Kidney (tissue), 14 donors: Measurements from ENCODE around the gene AP2A2. TPM values are rescaled to one million over a fixed set of nuclear protein-coding genes. Genes with fewer than 3 reads are reported as not detected.

ENCODE experiments used
- DNase-seq, 5 donors: peaks; one replicate each; pipeline ENCODE4 v3.0.0-alpha.2; 2013 to 2020
- FAIRE-seq: peaks from 2 replicates; lab custom pipeline; 2012; peaks lifted over from hg19 to GRCh38; lab: Jason Lieb, UNC
- H3K27ac ChIP-seq, 2 donors: one replicate each; pipeline ENCODE4 v1.7.0; 2013; ENCODE audit warnings: low read depth in 2 of 2, low read length in 2 of 2, inconsistent platforms in 1 of 2
- H3K27me3 ChIP-seq: one replicate; pipeline ENCODE4 v1.7.1; 2013; ENCODE audit warnings: low read length, inconsistent platforms; ENCODE audit not compliant: control insufficient read depth, insufficient read depth
- H3K36me3 ChIP-seq, 3 donors: one replicate each; pipeline versions ENCODE4 v1.7.0 to v1.7.1; 2013; ENCODE audit warnings: low read length in 3 of 3, control low read depth in 1 of 3, inconsistent platforms in 1 of 3; ENCODE audit not compliant: insufficient read depth in 3 of 3, control insufficient read depth in 2 of 3
- H3K4me1 ChIP-seq, 3 donors: one replicate each; pipeline versions ENCODE4 v1.7.0 to v1.7.1; 2013; ENCODE audit warnings: low read length in 3 of 3, inconsistent platforms in 1 of 3, low read depth in 1 of 3; ENCODE audit not compliant: control insufficient read depth in 2 of 3, insufficient read depth in 2 of 3
- H3K4me3 ChIP-seq, 3 donors: one replicate each; pipeline versions ENCODE4 v1.7.0 to v1.8.1; 2013; ENCODE audit warnings: low read length in 3 of 3, control low read depth in 1 of 3, inconsistent platforms in 1 of 3
- H3K9ac ChIP-seq, 3 donors: one replicate each; pipeline versions ENCODE4 v1.7.0 to v1.7.1; 2013; ENCODE audit warnings: low read length in 3 of 3, control low read depth in 1 of 3, inconsistent platforms in 1 of 3
- H3K9me3 ChIP-seq, 3 donors: one replicate each; pipeline versions ENCODE4 v1.7.0 to v1.7.1; 2013; ENCODE audit warnings: low read length in 3 of 3, control low read depth in 1 of 3, inconsistent platforms in 1 of 3; ENCODE audit not compliant: control insufficient read depth in 2 of 3, insufficient read depth in 1 of 3
- CTCF ChIP-seq: IDR thresholded peaks from 3 replicates; pipeline ENCODE4 v1.5.1; 2012; ENCODE audit warnings: mild to moderate bottlenecking, moderate library complexity, borderline replicate concordance; ENCODE audit not compliant: insufficient read depth; ENCODE audit errors: extremely low read depth
- intact Hi-C: fragments of 100-400 bp; cut with DNase I; formaldehyde crosslinking; loops from one replicate; pipeline ENCODE4 v1.11.1; 2022
- polyA plus RNA-seq: library from polyadenylated mRNA; stranded (reverse); fragments of 350-450 nt; fragmentation: Illumina TruSeq; extraction: RNeasy Lipid Tissue Mini Kit (QIAGEN cat#74804); gene quantifications from one replicate; pipeline ENCODE4 v1.2.3, GENCODE V29; 2014; ENCODE audit warnings: low read depth, low replicate concordance; ENCODE audit not compliant: insufficient read depth
- total RNA-seq: library from RNA; stranded (reverse); fragmentation: NEBNext Ultra II Directional; extraction: Animal tissue kit (Norgen Biotek cat#: 25700); gene quantifications from one replicate; pipeline ENCODE4 v1.2.1, GENCODE V29; 2021
- donor health status: control.
- donor health status: control.
- donor health status: control.
- donor health status: control.
- donor health status: control.
- donor health status: DM: yes; HTN: yes; CAD: no.
- donor health status: Normal renal cell carcinoma (clear cell type).

AP2A2 gene
- total and polyA plus RNA-seq, 2 donors from 2014 or later = 76.5 to 144 TPM

GRCh38 chr11:913043-913442 lies 12.6 kb upstream of the AP2A2 start:
- Histone ChIP-seq H3K4me3 (no peak overlapping the region), H3K27ac (no peak overlapping the region), H3K4me1 (peaks cover 0 to 8% (median 0%) of the 10 kb centered on the region in 3 donors), H3K9ac (no peak overlapping the region), H3K9me3 (no peaks in the 10 kb centered on the region), H3K36me3 (no peaks in the 10 kb centered on the region), H3K27me3 (no peaks in the 10 kb centered on the region)
- DNase-seq (no peak), FAIRE-seq (no peak)
- intact Hi-C loops = no loop called here
- TF ChIP-seq CTCF = no peak

GRCh38 chr11:914204-914603 lies 11.5 kb upstream of the AP2A2 start:
- no peak for TF ChIP-seq CTCF

GRCh38 chr11:914747-915501 lies 10.7 kb upstream of the AP2A2 start:
- Histone ChIP-seq H3K27me3 (no peaks in the 10 kb centered on the region), H3K9me3 (no peaks in the 10 kb centered on the region), H3K36me3 (no peaks in the 10 kb centered on the region), H3K4me3 (no peak overlapping the region), H3K9ac (no peak overlapping the region), H3K4me1 (peaks cover 0 to 6% (median 0%) of the 10 kb centered on the region in 3 donors), H3K27ac (no peak overlapping the region)
- DNase-seq (no peak), FAIRE-seq (no peak)
- intact Hi-C loops = no loop called here
- TF ChIP-seq CTCF = no peak

More at GRCh38 chr11:914204-914603, 11.5 kb upstream of the AP2A2 start:
- FAIRE-seq (no peak), DNase-seq (no peak)
- intact Hi-C loops = no loop called here
- no peaks in the 10 kb centered on the region for H3K9me3 ChIP-seq
- H3K4me1 ChIP-seq = peaks cover 0 to 8% (median 0%) of the 10 kb centered on the region in 3 donors
- H3K4me3 ChIP-seq = no peak overlapping the region
- no peak overlapping the region for H3K27ac ChIP-seq
- H3K36me3 ChIP-seq = no peaks in the 10 kb centered on the region
- no peaks in the 10 kb centered on the region for H3K27me3 ChIP-seq
- no peak overlapping the region for H3K9ac ChIP-seq
